ENCODE data around the gene ALDH3A1. TPM values are rescaled to one million over a fixed set of nuclear protein-coding genes. Genes with fewer than 3 reads are reported as not detected.

Gene ALDH3A1
- total RNA-seq, 3 donors from 2014 or later (not counting 1 experiment from before 2014, with no cell fraction given), result not detected

GRCh38 chr17:19748807-19749193, 702 bp upstream of the ALDH3A1 start:
- intact Hi-C loops (cut with micrococcal nuclease), result no loop called here
- Mint-ChIP-seq H3K4me1 (peaks cover 0 to 12% of the 10 kb centered on the region in 2 donors), H3K9me3 (no peaks in the 10 kb centered on the region), H3K36me3 (no peaks in the 10 kb centered on the region), H3K4me3 (no peak overlapping the region), H3K27me3 (ENCODE audit: low read depth in 2 of 2) (peaks cover 0 to 10% of the 10 kb centered on the region in 2 donors), H3K27ac (no peak overlapping the region)
- 86% methylated on average over 13 of the region's 13 CpGs for WGBS (ENCODE audit: insufficient coverage)
- peaks cover 2% of the 10 kb centered on the region for H3K27me3 ChIP-seq (ENCODE audit: control insufficient read depth, insufficient read depth, low read length)
- no peak for TF ChIP-seq CTCF (IDR thresholded peaks at IDR 0.05)
- peaks cover 11% of the 10 kb centered on the region for H3K4me1 ChIP-seq (ENCODE audit: control insufficient read depth, insufficient read depth, low read length)
- DNase-seq (no peak), ATAC-seq (no peak)
- H3K4me3 ChIP-seq (ENCODE audit: low read length), result no peak overlapping the region
- H3K9me3 ChIP-seq (ENCODE audit: control insufficient read depth, insufficient read depth, low read length), result no peaks in the 10 kb centered on the region
- no peak overlapping the region for H3K27ac ChIP-seq (ENCODE audit: low read length)
- H3K36me3 ChIP-seq (ENCODE audit: control insufficient read depth, insufficient read depth, low read length), result no peaks in the 10 kb centered on the region

- intact Hi-C loops (cut with micrococcal nuclease), result no loop called here
Observed at GRCh38 chr17:19747159-19747719, 859 bp downstream of the ALDH3A1 start.

GRCh38 chr17:19746517-19746916, 1.6 kb downstream of the ALDH3A1 start:
- DNase-seq (no peak), ATAC-seq (no peak)
- Histone ChIP-seq H3K4me1 (ENCODE audit: control insufficient read depth, insufficient read depth, low read length) (peaks cover 11% of the 10 kb centered on the region), H3K27me3 (ENCODE audit: control insufficient read depth, insufficient read depth, low read length) (no peaks in the 10 kb centered on the region), H3K4me3 (ENCODE audit: low read length) (no peak overlapping the region), H3K9me3 (ENCODE audit: control insufficient read depth, insufficient read depth, low read length) (no peaks in the 10 kb centered on the region), H3K27ac (ENCODE audit: low read length) (no peak overlapping the region), H3K36me3 (ENCODE audit: control insufficient read depth, insufficient read depth, low read length) (no peaks in the 10 kb centered on the region)
- H3K9me3 Mint-ChIP-seq, result no peaks in the 10 kb centered on the region
- H3K27me3 Mint-ChIP-seq (ENCODE audit: low read depth in 2 of 2), result peaks cover 0 to 5% of the 10 kb centered on the region in 2 donors
- WGBS (ENCODE audit: insufficient coverage), result 93% methylated on average over 20 of the region's 20 CpGs
- intact Hi-C loops (cut with micrococcal nuclease), result no loop called here
- H3K36me3 Mint-ChIP-seq, result no peaks in the 10 kb centered on the region
- H3K4me1 Mint-ChIP-seq, result peaks cover 0 to 12% of the 10 kb centered on the region in 2 donors
- no peak for TF ChIP-seq CTCF (IDR thresholded peaks at IDR 0.05)
- H3K27ac Mint-ChIP-seq, result no peak overlapping the region
- H3K4me3 Mint-ChIP-seq, result no peak overlapping the region

More at GRCh38 chr17:19747159-19747719, 859 bp downstream of the ALDH3A1 start:
- no peak for DNase-seq
- Mint-ChIP-seq H3K36me3 (no peaks in the 10 kb centered on the region), H3K27me3 (ENCODE audit: low read depth in 2 of 2) (peaks cover 0 to 8% of the 10 kb centered on the region in 2 donors), H3K4me1 (peaks cover 0 to 12% of the 10 kb centered on the region in 2 donors), H3K27ac (no peak overlapping the region), H3K4me3 (no peak overlapping the region), H3K9me3 (no peaks in the 10 kb centered on the region)
- Histone ChIP-seq H3K4me3 (ENCODE audit: low read length) (no peak overlapping the region), H3K36me3 (ENCODE audit: control insufficient read depth, insufficient read depth, low read length) (no peaks in the 10 kb centered on the region), H3K27me3 (ENCODE audit: control insufficient read depth, insufficient read depth, low read length) (no peaks in the 10 kb centered on the region), H3K27ac (ENCODE audit: low read length) (no peak overlapping the region), H3K9me3 (ENCODE audit: control insufficient read depth, insufficient read depth, low read length) (no peaks in the 10 kb centered on the region), H3K4me1 (ENCODE audit: control insufficient read depth, insufficient read depth, low read length) (peaks cover 11% of the 10 kb centered on the region)
- TF ChIP-seq CTCF (IDR thresholded peaks at IDR 0.05), result no peak
- WGBS (ENCODE audit: insufficient coverage), result 93% methylated on average over 12 of the region's 13 CpGs
- no peak for ATAC-seq
